ENCODE results near the gene SCUBE3. TPM values are rescaled to one million over a fixed set of nuclear protein-coding genes. Genes with fewer than 3 reads are reported as not detected.
A peak's percentile ranks its signal among the peaks of the same experiment; 100 is the strongest.

The SCUBE3 gene
- total and polyA plus RNA-seq, 2 of the 13 experiments (the other 11 are each of a cell fraction or from before 2014, with no cell fraction given) = not detected

- TF ChIP-seq ARID4A (CRISPR knock-in tag; IDR thresholded peaks at IDR 0.05; ENCODE audit: borderline replicate concordance) (peak; percentile 35; the same call in 1 of the 2 replicates), ZNF230 (CRISPR knock-in tag; IDR thresholded peaks at IDR 0.05) (no peak), ZMAT5 (CRISPR knock-in tag; IDR thresholded peaks at IDR 0.05; ENCODE audit: borderline replicate concordance, low read depth) (no peak), KAT2B (IDR thresholded peaks at IDR 0.05; ENCODE audit: borderline replicate concordance, low read depth, low read length) (peak; percentile 69; the same call in 1 of the 2 replicates), ZNF660 (CRISPR knock-in tag; IDR thresholded peaks at IDR 0.05; ENCODE audit: borderline replicate concordance, low read depth) (no peak), ZNF34 (CRISPR knock-in tag; IDR thresholded peaks at IDR 0.05; ENCODE audit: borderline replicate concordance) (no peak), ZNF17 (CRISPR knock-in tag; IDR thresholded peaks at IDR 0.05) (no peak), PHF20 (CRISPR knock-in tag; IDR thresholded peaks at IDR 0.05) (no peak), RFX3 (CRISPR knock-in tag; IDR thresholded peaks at IDR 0.05) (peak; percentile 44; the same call in 1 of the 2 replicates), NFATC3 (CRISPR knock-in tag; IDR thresholded peaks at IDR 0.05) (no peak), ZNF687 (CRISPR knock-in tag; IDR thresholded peaks at IDR 0.05) (peak; percentile 2), FLYWCH1 (CRISPR knock-in tag; IDR thresholded peaks at IDR 0.05) (no peak), HIC2 (CRISPR knock-in tag; IDR thresholded peaks at IDR 0.05; ENCODE audit: low read depth) (no peak), ZBTB33 (CRISPR knock-in tag; IDR thresholded peaks at IDR 0.05) (peak; percentile 11; the same call in 1 of the 2 replicates)
These were observed 411 bp upstream of the SCUBE3 start (continued) for GRCh38 chr6:35213298-35213791.
